Activated CD4-positive, alpha-beta T cell treated with anti-CD3 and anti-CD28 coated beads, Interleukin-10, Interleukin-2, amounts not matched to agents 100 ng/mL and 50 ng/mL, durations not matched to agents 16 hours and 8 hours (primary cell): ENCODE data around the gene ING1.
"Not testable (repeated sequence)": the region's sequence is repeated elsewhere in the genome, so short reads cannot be mapped to it uniquely, and the experiment has no call there.

Experiments
- DNase-seq: peaks from one replicate; pipeline ENCODE4 v3.0.0-alpha.2; 2020

ING1 gene

GRCh38 chr13:110695774-110696173 lies 17.7 kb upstream of the ING1 start:
- not testable (repeated sequence) for DNase-seq

GRCh38 chr13:110696776-110697175 lies 16.7 kb upstream of the ING1 start:
- DNase-seq = no peak

- DNase-seq = no peak
Measured at GRCh38 chr13:110697842-110698241, 15.7 kb upstream of the ING1 start.

- no peak for DNase-seq
Measured at GRCh38 chr13:110698689-110699088, 14.8 kb upstream of the ING1 start.

- no peak for DNase-seq
Measured at GRCh38 chr13:110699148-110700145, 14.1 kb upstream of the ING1 start.

GRCh38 chr13:110700186-110700585 lies 13.3 kb upstream of the ING1 start:
- DNase-seq = no peak

- DNase-seq = no peak
Measured at GRCh38 chr13:110700641-110701040, 12.9 kb upstream of the ING1 start.

GRCh38 chr13:110701061-110701460 lies 12.4 kb upstream of the ING1 start:
- DNase-seq = not testable (repeated sequence)

GRCh38 chr13:110702089-110702488 lies 11.4 kb upstream of the ING1 start:
- DNase-seq = no peak

- DNase-seq = no peak
Measured at GRCh38 chr13:110702591-110703526, 10.6 kb upstream of the ING1 start.

- no peak for DNase-seq
Measured at GRCh38 chr13:110705356-110705825, 8.1 kb upstream of the ING1 start.

GRCh38 chr13:110705826-110706569 lies 7.5 kb upstream of the ING1 start, which contains the start of gene CARS2:
Gene CARS2 (minus strand): TSS chr13:110706116. CDS start chr13:110706093, 23 bp downstream.
- peak; percentile 98 for DNase-seq

GRCh38 chr13:110706570-110707372 lies 6.7 kb upstream of the ING1 start:
- DNase-seq = no peak

- peak; percentile 92 for DNase-seq
Measured at GRCh38 chr13:110712081-110712848, 1.2 kb upstream of the ING1 start.

- DNase-seq = peak; percentile 100
Measured at GRCh38 chr13:110712849-110713641, 455 bp upstream of the ING1 start.

- DNase-seq = peak; percentile 66
Measured at GRCh38 chr13:110713981-110714796, 689 bp downstream of the ING1 start.

- peak; percentile 49 for DNase-seq
Measured at GRCh38 chr13:110714797-110715394, 1.4 kb downstream of the ING1 start.
